Endothelial cell of hepatic sinusoid (primary cell): ENCODE results near the gene SETBP1.
"Not testable (repeated sequence)": the region's sequence is repeated elsewhere in the genome, so short reads cannot be mapped to it uniquely, and the experiment has no call there.

ENCODE experiments used
- in situ Hi-C: cut with HindIII; loops from 2 replicates; pipeline ENCODE4 v1.10.0; 2017; ENCODE audit warnings: low sequenced_read_pairs

Gene SETBP1

DNA sequence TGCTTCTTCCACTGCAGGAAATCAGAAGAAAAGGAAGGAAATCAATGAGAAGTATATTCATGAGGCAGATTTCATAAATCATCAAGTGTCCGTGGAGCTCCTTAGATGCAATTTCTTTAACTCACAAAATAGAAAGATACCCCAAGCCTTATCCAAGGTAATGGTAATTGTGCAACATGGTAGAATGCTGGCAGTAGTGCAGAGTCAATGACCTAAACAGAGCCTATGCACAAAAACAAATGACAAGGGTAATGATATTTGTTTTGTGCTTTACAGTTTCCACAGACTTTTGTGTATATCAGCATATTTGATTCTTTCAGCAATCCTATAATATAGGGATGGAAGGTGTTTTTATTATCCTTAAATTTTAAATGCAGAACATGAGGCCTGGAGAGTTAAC lies 102.7 kb downstream of the SETBP1 start:
- in situ Hi-C loops: no loop called here

DNA sequence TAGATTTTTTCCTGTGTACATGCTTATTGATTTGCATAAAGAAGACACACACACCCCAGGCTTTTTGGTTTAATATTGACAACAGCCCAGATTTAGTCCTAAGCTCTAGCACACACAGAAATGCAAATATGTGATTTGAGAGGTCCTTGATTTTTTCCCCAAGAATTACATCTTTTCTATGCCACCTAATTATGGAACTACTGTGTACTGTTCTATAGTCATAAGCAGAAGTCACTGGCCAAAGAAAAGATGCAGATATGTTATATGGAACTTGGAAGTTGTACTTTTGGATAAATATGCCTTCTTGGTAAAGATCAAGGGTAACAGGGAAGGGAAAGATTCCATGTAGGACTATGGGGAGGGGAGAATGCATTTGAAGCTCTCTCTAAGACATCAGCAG lies 105.6 kb downstream of the SETBP1 start:
- in situ Hi-C loops: no loop called here

GRCh38 chr18:44786688-44787087 lies 106.0 kb downstream of the SETBP1 start:
- in situ Hi-C loops: no loop called here

DNA sequence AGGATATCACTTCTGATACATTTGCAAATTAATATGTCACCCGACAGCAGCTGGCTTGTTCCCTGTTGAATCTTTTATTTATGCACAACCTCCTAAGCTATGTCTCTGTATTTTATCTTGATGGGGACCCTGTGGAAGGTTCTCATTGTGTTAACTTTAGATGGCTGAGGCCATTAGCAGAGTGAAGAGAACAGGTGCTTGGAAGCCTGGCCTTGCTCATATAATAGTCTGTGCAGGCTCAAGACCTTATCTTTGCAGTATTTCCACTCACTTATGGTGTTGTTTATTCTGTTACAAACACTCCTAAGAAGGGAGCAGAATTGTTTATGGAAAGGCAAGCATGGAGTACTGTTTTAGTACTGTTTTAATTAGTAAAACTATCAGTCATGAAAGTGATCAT lies 107.6 kb downstream of the SETBP1 start:
- in situ Hi-C loops: no loop called here

- in situ Hi-C loops: no loop called here
These were observed 109.0 kb downstream of the SETBP1 start for GRCh38 chr18:44789710-44790109.

DNA sequence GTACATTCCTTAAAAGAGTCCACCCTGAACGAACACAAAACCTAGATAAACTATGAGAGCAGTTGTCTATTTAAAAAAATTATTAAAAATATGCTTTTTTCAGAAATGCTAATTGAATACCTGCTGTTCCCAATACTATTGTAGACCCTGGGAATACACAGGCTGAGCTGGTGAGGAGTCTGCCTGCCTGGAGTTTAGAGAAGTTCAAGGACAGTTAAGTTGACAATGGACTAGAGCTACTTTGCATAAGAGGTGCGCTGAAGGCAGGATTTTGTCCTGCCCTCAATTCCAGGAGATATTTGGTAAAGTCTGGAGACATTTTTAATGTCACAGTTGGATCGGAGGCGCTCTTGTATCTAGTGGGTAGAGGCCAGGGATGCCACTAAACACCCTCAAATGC lies 110.2 kb downstream of the SETBP1 start:
- in situ Hi-C loops: no loop called here

GRCh38 chr18:44791520-44791919 lies 110.8 kb downstream of the SETBP1 start:
- in situ Hi-C loops: no loop called here

- in situ Hi-C loops: no loop called here
These were observed 111.9 kb downstream of the SETBP1 start for GRCh38 chr18:44792456-44793061.

- in situ Hi-C loops: no loop called here
These were observed 112.5 kb downstream of the SETBP1 start for GRCh38 chr18:44793194-44793593.

GRCh38 chr18:44793685-44794084 lies 113.0 kb downstream of the SETBP1 start:
- in situ Hi-C loops: no loop called here

DNA sequence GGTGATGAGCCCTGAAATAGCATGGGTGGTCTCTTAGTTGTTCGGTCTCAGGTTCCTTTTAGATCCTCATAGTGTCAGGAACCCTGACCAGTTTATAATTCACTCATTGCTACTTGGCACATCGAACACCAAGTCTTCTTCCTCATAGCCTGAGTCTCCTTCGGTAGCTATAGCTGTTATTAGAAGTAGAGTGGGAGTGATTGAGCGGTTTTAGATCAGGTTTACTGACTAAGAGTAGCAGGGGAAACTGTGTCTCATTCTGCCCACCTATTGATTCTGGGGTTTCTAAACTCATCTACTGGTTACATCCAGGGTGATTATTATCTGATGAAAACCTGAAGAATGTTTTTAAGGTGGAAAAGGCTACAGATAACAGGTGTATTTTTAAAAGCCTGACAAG lies 114.6 kb downstream of the SETBP1 start:
- in situ Hi-C loops: no loop called here

GRCh38 chr18:44796429-44797428 lies 116.0 kb downstream of the SETBP1 start:
- in situ Hi-C loops: no loop called here

- in situ Hi-C loops: no loop called here
These were observed 117.9 kb downstream of the SETBP1 start for GRCh38 chr18:44798433-44799048.

DNA sequence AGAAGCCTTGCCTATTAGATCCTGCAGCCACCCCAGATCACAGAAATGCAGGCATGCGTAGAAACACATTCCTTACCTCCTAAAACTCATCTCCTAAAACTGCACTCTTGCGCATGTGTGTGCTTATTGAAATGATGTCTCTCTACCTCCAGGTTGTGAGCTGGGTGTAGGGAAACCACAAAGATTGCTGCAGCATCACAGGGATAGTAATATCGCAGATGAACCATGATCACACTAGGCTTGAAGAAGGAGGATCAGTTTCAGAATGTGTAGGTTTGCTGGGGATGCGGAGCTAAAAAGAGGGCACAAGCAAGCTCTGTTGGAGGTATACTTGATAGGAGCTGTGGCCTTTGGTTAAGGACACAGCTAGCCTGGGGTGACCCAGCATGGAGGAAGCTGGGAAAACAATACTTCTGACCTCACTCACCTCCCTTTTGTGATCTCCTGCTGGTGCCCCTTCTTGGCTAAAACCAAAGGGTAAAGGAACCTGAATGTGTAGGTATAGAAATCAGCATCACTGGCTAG lies 118.8 kb downstream of the SETBP1 start:
- in situ Hi-C loops: no loop called here

- in situ Hi-C loops: no loop called here
These were observed 119.3 kb downstream of the SETBP1 start for GRCh38 chr18:44799907-44800421.

DNA sequence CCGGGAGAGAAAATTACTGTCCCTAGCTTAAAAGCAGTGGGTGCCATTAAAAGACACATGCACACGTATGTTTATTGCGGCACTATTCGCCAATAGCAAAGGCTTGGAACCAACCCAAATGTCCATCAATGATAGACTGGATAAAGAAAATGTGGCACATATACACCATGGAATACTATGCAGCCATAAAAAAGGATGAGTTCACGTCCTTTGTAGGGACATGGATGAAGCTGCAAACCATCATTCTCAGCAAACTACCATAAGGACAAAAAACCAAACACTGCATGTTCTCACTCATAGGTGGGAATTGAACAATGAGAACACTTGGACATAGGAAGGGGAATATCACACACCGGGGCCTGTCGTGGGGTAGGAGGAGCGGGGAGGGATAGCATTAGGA lies 120.1 kb downstream of the SETBP1 start:
- in situ Hi-C loops: not testable (repeated sequence)

- in situ Hi-C loops: no loop called here
These were observed 121.1 kb downstream of the SETBP1 start for GRCh38 chr18:44801781-44802180.

- in situ Hi-C loops: no loop called here
These were observed 121.8 kb downstream of the SETBP1 start for GRCh38 chr18:44802508-44802907.

DNA sequence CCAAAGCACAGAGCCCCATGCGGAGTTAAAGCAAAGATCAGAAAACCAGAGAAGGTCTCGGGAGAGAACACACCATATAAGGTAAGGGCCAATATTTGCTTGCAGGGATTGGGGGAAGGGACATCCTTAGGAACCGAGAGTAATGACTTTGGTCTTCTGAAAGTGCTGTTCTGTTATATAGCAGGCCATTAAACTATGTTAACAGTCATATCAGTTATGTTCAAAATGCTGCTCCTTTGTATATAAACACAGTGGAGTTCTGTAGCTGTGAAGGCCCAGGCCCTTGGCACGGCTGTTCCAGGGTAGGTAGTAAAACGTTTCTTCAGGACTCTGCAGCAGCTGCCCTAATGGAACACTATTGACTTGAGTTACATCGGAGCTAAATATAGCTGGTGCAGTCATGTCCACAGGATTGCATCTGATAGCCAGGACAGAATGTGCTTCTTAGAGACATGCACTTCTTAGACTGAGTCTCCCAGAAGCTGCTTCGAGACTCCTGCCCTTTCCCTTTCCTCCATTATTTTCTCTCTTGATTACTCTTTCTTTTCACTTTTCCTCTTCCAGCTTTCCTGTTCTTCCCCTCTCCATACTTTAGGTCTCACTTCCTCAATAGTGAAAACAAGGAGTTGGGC lies 122.4 kb downstream of the SETBP1 start:
- in situ Hi-C loops: no loop called here

DNA sequence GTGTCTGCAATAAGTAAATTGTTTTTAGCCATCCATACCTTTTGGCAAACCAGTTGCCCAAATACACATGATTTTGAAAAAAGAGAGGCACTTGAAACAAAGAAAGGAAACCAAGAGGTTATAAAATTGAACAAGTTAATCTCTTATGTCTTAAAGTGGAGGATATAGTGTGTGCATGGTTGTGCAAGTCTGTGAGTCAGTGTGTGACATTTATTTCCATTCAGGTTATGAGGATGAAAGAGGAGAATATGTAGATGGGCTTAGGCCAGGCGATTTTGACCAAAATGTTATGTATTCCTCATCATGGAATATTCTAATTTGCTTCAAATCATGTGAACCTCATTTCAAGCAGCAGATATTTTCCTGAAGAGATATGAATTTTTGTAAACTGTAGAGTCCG lies 123.3 kb downstream of the SETBP1 start:
- in situ Hi-C loops: no loop called here

GRCh38 chr18:44805176-44805575 lies 124.5 kb downstream of the SETBP1 start:
- in situ Hi-C loops: no loop called here
